GM12878 (cell line): ENCODE data around the gene CASP8.

Experiments used
- BCL11A ChIP-seq: IDR thresholded peaks from 2 replicates; pipeline ENCODE4 v1.6.1; 2011; ENCODE audit warnings: low read depth, low read length
- GABPA ChIP-seq: IDR thresholded peaks from 2 replicates; pipeline ENCODE4 v1.6.1; 2014; ENCODE audit warnings: antibody characterized with exemption, low read depth, mild to moderate bottlenecking, inconsistent platforms
- IRF4 ChIP-seq: IDR thresholded peaks from 2 replicates; pipeline ENCODE4 v1.6.1; 2011; ENCODE audit warnings: low read depth, low read length
- LARP7 ChIP-seq: fragments of 450-650 bp; IDR thresholded peaks from 2 replicates; pipeline ENCODE4 v1.6.1; 2017; ENCODE audit warnings: mild to moderate bottlenecking
- NFIC ChIP-seq: IDR thresholded peaks from 2 replicates; pipeline ENCODE4 v1.6.1; 2012; ENCODE audit warnings: low read depth, mild to moderate bottlenecking, inconsistent platforms, low read length, moderate library complexity
- POLR2AphosphoS5 ChIP-seq: IDR thresholded peaks from 2 replicates; pipeline ENCODE4 v1.6.1; 2011; ENCODE audit warnings: mild to moderate bottlenecking, low read length, inconsistent platforms
- SPI1 ChIP-seq: IDR thresholded peaks from 2 replicates; pipeline ENCODE4 v1.6.1; 2011; ENCODE audit warnings: low read depth, mild to moderate bottlenecking, low read length, moderate library complexity, borderline replicate concordance; ENCODE audit not compliant: insufficient read depth
- ZSCAN29 ChIP-seq: fragments of 450-650 bp; IDR thresholded peaks from 2 replicates; pipeline ENCODE4 v1.6.1; 2017; ENCODE audit warnings: mild to moderate bottlenecking, moderate library complexity
- TF ChIP-seq, protein P1 (sequence below), 3 experiments: IDR thresholded peaks in 2 of 3; conservative IDR thresholded peaks in 1 of 3; 2 replicates each; pipeline ENCODE4 v1.5.1; 2011; ENCODE audit warnings: low read depth in 3 of 3, low read length in 3 of 3, mild to moderate bottlenecking in 3 of 3, control low read depth in 2 of 3, moderate library complexity in 2 of 3, inconsistent platforms in 1 of 3, mixed read lengths in 1 of 3; ENCODE audit not compliant: control insufficient read depth in 2 of 3, insufficient read depth in 1 of 3; ENCODE audit errors: extremely low read depth in 1 of 3
- TF ChIP-seq, protein P2 (sequence below): IDR thresholded peaks from 2 replicates; pipeline ENCODE4 v1.6.1; 2011; ENCODE audit warnings: low read depth, low read length, improper control_type of control experiment, borderline replicate concordance
- TF ChIP-seq, protein P3 (sequence below): IDR thresholded peaks from 2 replicates; pipeline ENCODE4 v1.6.1; 2011; ENCODE audit warnings: borderline replicate concordance, low read depth, mild to moderate bottlenecking, moderate library complexity, low read length; ENCODE audit not compliant: insufficient read depth, poor library complexity, severe bottlenecking

DNA sequence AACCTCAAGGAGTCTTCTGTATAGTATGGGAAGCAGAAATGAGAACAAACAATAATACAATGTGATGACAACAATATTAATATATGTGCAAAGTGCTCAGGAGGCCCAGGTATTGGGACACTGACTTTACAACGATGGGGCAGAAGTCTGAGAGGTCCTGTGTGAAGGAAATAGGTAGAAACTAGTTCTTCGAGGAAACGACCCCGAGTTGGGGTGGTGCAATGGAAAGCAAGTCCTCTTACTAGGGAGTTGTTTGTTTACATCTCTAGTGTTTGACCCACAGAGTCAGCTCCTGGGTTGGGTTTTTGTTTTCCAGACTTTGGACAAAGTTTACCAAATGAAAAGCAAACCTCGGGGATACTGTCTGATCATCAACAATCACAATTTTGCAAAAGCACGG is 16.2 kb downstream of the CASP8 start:
- no peak for TF ChIP-seq ZSCAN29
- TF ChIP-seq SPI1: no peak
- TF ChIP-seq, protein P1, sequence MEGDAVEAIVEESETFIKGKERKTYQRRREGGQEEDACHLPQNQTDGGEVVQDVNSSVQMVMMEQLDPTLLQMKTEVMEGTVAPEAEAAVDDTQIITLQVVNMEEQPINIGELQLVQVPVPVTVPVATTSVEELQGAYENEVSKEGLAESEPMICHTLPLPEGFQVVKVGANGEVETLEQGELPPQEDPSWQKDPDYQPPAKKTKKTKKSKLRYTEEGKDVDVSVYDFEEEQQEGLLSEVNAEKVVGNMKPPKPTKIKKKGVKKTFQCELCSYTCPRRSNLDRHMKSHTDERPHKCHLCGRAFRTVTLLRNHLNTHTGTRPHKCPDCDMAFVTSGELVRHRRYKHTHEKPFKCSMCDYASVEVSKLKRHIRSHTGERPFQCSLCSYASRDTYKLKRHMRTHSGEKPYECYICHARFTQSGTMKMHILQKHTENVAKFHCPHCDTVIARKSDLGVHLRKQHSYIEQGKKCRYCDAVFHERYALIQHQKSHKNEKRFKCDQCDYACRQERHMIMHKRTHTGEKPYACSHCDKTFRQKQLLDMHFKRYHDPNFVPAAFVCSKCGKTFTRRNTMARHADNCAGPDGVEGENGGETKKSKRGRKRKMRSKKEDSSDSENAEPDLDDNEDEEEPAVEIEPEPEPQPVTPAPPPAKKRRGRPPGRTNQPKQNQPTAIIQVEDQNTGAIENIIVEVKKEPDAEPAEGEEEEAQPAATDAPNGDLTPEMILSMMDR (IDR thresholded peaks at IDR 0.05 in 2 of 3, conservative IDR thresholded peaks at IDR 0.05 in 1 of 3; ENCODE audit: control insufficient read depth in 2 of 3, extremely low read depth in 1 of 3, insufficient read depth in 1 of 3, low read depth in 3 of 3, low read length in 3 of 3): no peak
- no peak for TF ChIP-seq NFIC
- TF ChIP-seq GABPA: no peak
- TF ChIP-seq, protein P2, sequence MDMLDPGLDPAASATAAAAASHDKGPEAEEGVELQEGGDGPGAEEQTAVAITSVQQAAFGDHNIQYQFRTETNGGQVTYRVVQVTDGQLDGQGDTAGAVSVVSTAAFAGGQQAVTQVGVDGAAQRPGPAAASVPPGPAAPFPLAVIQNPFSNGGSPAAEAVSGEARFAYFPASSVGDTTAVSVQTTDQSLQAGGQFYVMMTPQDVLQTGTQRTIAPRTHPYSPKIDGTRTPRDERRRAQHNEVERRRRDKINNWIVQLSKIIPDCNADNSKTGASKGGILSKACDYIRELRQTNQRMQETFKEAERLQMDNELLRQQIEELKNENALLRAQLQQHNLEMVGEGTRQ: no peak
- no peak for TF ChIP-seq BCL11A
- TF ChIP-seq POLR2AphosphoS5: no peak
- TF ChIP-seq, protein P3, sequence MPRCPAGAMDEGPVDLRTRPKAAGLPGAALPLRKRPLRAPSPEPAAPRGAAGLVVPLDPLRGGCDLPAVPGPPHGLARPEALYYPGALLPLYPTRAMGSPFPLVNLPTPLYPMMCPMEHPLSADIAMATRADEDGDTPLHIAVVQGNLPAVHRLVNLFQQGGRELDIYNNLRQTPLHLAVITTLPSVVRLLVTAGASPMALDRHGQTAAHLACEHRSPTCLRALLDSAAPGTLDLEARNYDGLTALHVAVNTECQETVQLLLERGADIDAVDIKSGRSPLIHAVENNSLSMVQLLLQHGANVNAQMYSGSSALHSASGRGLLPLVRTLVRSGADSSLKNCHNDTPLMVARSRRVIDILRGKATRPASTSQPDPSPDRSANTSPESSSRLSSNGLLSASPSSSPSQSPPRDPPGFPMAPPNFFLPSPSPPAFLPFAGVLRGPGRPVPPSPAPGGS: no peak
- TF ChIP-seq IRF4: no peak
- no peak for TF ChIP-seq LARP7
